Ishikawa (cell line): ENCODE results near the gene AFF2.

Experiments
- CEBPB ChIP-seq: IDR thresholded peaks from 2 replicates; pipeline ENCODE4 v1.6.1; 2012
- CREB1 ChIP-seq: IDR thresholded peaks from 2 replicates; pipeline ENCODE4 v1.6.1; 2012; ENCODE audit warnings: low read depth
- EGR1 ChIP-seq: IDR thresholded peaks from 2 replicates; pipeline ENCODE4 v1.6.1; 2012
- EP300 ChIP-seq: IDR thresholded peaks from 2 replicates; pipeline ENCODE4 v1.6.1; 2012; ENCODE audit warnings: borderline replicate concordance
- FOXM1 ChIP-seq: IDR thresholded peaks from 2 replicates; pipeline ENCODE4 v1.6.1; 2012; ENCODE audit warnings: low read depth, borderline replicate concordance
- NFIC ChIP-seq: IDR thresholded peaks from 2 replicates; pipeline ENCODE4 v1.6.1; 2012
- RAD21 ChIP-seq: IDR thresholded peaks from 2 replicates; pipeline ENCODE4 v1.6.1; 2012; ENCODE audit warnings: low read depth
- TAF1 ChIP-seq: IDR thresholded peaks from 2 replicates; pipeline ENCODE4 v1.6.1; 2012; ENCODE audit warnings: low read depth, mild to moderate bottlenecking
- TCF12 ChIP-seq: IDR thresholded peaks from 2 replicates; pipeline ENCODE4 v1.6.1; 2012; ENCODE audit warnings: low read depth
- TEAD4 ChIP-seq: IDR thresholded peaks from 2 replicates; pipeline ENCODE4 v1.6.1; 2012
- YY1 ChIP-seq: IDR thresholded peaks from 2 replicates; pipeline ENCODE4 v1.6.1; 2012; ENCODE audit warnings: low read depth
- ZBTB7A ChIP-seq: IDR thresholded peaks from 2 replicates; pipeline ENCODE4 v1.6.1; 2012; ENCODE audit warnings: low read depth
- TF ChIP-seq, protein P1 (sequence below): IDR thresholded peaks from 2 replicates; pipeline ENCODE4 v1.6.1; 2012
- TF ChIP-seq, protein P2 (sequence below): IDR thresholded peaks from 2 replicates; pipeline ENCODE4 v1.6.1; 2012; ENCODE audit warnings: low read depth, mild to moderate bottlenecking
- TF ChIP-seq, protein P3 (sequence below): IDR thresholded peaks from 2 replicates; pipeline ENCODE4 v1.6.1; 2012

The AFF2 gene

DNA sequence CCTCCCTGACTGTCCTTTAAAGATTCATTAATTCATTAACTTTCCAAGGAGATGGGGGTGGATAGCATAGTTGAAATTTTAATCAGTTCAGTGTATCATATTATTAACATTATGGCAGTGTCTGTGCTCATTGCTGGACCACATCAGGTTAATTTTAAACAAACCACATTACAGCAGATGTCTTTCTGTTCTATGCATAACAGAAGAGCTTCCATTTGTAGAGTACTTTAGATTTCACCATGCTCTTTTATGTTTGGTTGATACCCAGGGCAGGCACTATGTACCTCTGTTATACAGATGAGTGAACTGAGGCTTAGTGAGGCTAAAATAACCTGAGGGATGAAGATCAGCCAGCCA is 41.1 kb downstream of the AFF2 start:
- no peak for TF ChIP-seq ZBTB7A
- no peak for TF ChIP-seq TCF12
- TF ChIP-seq NFIC: no peak
- TF ChIP-seq, protein P1, sequence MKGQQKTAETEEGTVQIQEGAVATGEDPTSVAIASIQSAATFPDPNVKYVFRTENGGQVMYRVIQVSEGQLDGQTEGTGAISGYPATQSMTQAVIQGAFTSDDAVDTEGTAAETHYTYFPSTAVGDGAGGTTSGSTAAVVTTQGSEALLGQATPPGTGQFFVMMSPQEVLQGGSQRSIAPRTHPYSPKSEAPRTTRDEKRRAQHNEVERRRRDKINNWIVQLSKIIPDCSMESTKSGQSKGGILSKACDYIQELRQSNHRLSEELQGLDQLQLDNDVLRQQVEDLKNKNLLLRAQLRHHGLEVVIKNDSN: no peak
- TF ChIP-seq, protein P2, sequence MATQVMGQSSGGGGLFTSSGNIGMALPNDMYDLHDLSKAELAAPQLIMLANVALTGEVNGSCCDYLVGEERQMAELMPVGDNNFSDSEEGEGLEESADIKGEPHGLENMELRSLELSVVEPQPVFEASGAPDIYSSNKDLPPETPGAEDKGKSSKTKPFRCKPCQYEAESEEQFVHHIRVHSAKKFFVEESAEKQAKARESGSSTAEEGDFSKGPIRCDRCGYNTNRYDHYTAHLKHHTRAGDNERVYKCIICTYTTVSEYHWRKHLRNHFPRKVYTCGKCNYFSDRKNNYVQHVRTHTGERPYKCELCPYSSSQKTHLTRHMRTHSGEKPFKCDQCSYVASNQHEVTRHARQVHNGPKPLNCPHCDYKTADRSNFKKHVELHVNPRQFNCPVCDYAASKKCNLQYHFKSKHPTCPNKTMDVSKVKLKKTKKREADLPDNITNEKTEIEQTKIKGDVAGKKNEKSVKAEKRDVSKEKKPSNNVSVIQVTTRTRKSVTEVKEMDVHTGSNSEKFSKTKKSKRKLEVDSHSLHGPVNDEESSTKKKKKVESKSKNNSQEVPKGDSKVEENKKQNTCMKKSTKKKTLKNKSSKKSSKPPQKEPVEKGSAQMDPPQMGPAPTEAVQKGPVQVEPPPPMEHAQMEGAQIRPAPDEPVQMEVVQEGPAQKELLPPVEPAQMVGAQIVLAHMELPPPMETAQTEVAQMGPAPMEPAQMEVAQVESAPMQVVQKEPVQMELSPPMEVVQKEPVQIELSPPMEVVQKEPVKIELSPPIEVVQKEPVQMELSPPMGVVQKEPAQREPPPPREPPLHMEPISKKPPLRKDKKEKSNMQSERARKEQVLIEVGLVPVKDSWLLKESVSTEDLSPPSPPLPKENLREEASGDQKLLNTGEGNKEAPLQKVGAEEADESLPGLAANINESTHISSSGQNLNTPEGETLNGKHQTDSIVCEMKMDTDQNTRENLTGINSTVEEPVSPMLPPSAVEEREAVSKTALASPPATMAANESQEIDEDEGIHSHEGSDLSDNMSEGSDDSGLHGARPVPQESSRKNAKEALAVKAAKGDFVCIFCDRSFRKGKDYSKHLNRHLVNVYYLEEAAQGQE: no peak
- no peak for TF ChIP-seq TAF1

DNA sequence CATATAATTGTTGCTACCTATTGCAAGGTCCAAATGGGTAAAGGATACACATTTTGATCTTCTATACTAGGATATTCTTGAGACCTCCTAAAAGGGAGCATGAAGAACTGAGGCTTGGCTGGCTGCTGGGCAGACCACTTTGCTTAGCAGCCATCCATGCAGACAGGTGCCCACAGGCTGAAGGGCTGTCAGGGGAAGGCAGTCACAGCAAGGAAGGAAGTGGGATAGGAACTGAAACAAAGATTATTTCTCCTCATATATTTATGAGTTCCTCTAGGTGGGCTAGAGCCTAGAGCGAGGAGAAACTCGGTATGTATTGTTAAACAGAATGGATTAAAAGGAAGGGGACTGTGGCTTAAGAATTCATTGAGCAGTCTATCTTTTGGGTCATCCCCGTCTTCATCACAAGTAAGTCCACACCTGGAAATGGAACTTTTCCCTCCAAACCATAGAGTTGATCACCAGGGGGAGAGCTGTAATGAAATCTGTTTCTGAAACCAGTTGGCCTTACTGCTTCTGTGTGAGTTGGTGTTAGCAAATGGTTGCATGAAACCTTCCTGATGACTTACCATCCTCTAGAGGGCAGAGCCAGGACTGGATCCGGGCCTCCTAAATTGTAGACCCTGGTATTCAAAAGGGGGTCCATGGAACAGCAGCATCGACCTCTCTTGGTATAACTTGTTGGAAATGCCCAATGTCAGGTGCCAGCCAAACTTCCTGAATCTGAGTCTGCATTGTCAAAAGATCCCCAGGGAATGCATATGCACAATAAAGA is 42.3 kb downstream of the AFF2 start:
- TF ChIP-seq CREB1: no peak
- TF ChIP-seq YY1: no peak
- TF ChIP-seq, protein P2: no peak
- no peak for TF ChIP-seq ZBTB7A
- no peak for TF ChIP-seq EP300
- no peak for TF ChIP-seq TEAD4
- TF ChIP-seq RAD21: no peak
- no peak for TF ChIP-seq EGR1
- TF ChIP-seq TCF12: no peak
- TF ChIP-seq NFIC: no peak
- TF ChIP-seq, protein P3, sequence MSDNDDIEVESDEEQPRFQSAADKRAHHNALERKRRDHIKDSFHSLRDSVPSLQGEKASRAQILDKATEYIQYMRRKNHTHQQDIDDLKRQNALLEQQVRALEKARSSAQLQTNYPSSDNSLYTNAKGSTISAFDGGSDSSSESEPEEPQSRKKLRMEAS: no peak
- no peak for TF ChIP-seq TAF1
- TF ChIP-seq, protein P1: no peak
- no peak for TF ChIP-seq FOXM1

DNA sequence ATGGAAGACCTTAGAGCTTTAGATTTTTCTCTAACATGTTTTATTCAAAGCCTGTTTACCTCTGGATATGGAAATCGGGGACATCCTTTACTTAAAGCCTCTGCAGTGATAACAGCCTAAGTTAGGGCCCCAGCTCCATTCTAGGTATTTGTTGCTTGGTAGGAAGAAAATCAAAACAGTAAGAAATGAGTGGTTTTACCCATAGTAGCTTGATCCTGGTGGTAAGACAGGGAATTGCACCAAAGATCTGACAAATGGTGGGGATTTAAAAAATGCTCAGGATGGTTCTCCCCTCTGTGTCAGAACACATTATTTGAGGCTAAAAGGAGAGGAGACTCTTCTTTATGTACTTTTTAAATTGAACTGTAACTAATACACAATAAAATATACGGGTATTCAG is 52.4 kb downstream of the AFF2 start:
- TF ChIP-seq RAD21 (no peak), ZBTB7A (no peak), EP300 (no peak), FOXM1 (no peak), EGR1 (no peak), TAF1 (no peak), TCF12 (no peak), TEAD4 (no peak), YY1 (no peak), CREB1 (no peak)
- TF ChIP-seq, protein P3: no peak
- TF ChIP-seq, protein P1: no peak
- TF ChIP-seq, protein P2: no peak

DNA sequence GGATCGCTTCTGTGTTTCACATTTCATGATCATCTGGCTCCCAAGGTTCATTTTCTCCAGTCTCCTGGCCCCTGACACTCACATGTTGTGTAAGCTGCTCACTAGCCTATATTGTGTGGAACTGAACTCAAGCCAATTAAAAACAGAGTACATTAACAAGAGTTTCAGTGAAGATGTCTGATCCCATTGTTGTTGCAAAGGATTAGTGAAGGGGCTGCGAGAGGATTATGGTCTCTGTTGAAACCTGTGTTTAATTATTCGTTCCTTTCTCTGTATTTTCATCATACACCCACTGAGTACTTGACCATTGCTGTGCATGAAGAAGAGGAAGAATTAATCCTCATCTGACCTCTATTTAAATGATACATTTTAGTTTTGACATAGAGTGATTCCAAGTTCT is 54.7 kb downstream of the AFF2 start:
- no peak for TF ChIP-seq YY1
- TF ChIP-seq, protein P1: no peak
- TF ChIP-seq, protein P3: no peak
- TF ChIP-seq, protein P2: no peak
- no peak for TF ChIP-seq FOXM1
- TF ChIP-seq ZBTB7A: no peak
- TF ChIP-seq TEAD4: no peak
- TF ChIP-seq EGR1: no peak
- TF ChIP-seq RAD21: no peak
- no peak for TF ChIP-seq NFIC
- no peak for TF ChIP-seq TCF12
- no peak for TF ChIP-seq TAF1
- no peak for TF ChIP-seq EP300
- TF ChIP-seq CEBPB: no peak
- TF ChIP-seq CREB1: no peak
